ENCODE data around the gene RUNX1. TPM values are rescaled to one million over a fixed set of nuclear protein-coding genes. Genes with fewer than 3 reads are reported as not detected.
A peak's percentile ranks its signal among the peaks of the same experiment; 100 is the strongest.

The RUNX1 gene
- total RNA-seq, 1 donor: 40.9 TPM

GRCh38 chr21:34894401-34894800 is 154.7 kb downstream of the RUNX1 start:
- Histone ChIP-seq H2AFZ (ENCODE audit: low read length) (no peak overlapping the region), H4K20me1 (ENCODE audit: insufficient read depth, low read length) (peaks cover under 1% of the 10 kb centered on the region), H3K4me3 (ENCODE audit: insufficient read depth, low read length) (no peak overlapping the region), H3K27ac (ENCODE audit: low read depth, low read length) (no peak overlapping the region), H3K79me2 (ENCODE audit: insufficient read depth, low read length) (peaks cover 9% of the 10 kb centered on the region), H3K9me3 (ENCODE audit: low read depth, low read length) (peaks cover 11% of the 10 kb centered on the region), H3K4me2 (ENCODE audit: insufficient read depth, low read length) (no peak overlapping the region), H3K4me1 (ENCODE audit: insufficient read depth, low read length) (peaks cover 6% of the 10 kb centered on the region), H3K27me3 (ENCODE audit: insufficient read depth, low read length) (peaks cover 2% of the 10 kb centered on the region), H3K36me3 (ENCODE audit: insufficient read depth, low read length) (no peaks in the 10 kb centered on the region)
- TF ChIP-seq CTCF (IDR thresholded peaks at IDR 0.05; ENCODE audit: extremely low read depth, low read depth, low read length): no peak
- no peak for DNase-seq (ENCODE audit: insufficient read length, low spot score, missing footprints)

GRCh38 chr21:34892209-34892608 is 156.9 kb downstream of the RUNX1 start:
- peak overlapping the region; percentile 98 for H3K27ac ChIP-seq (ENCODE audit: low read depth, low read length)
- peak; percentile 85 for DNase-seq (ENCODE audit: insufficient read length, low spot score, missing footprints)
- peaks cover 2% of the 10 kb centered on the region for H3K27me3 ChIP-seq (ENCODE audit: insufficient read depth, low read length)
- peak overlapping the region; percentile 88 for H3K4me2 ChIP-seq (ENCODE audit: insufficient read depth, low read length)
- H4K20me1 ChIP-seq (ENCODE audit: insufficient read depth, low read length): no peaks in the 10 kb centered on the region
- H3K9me3 ChIP-seq (ENCODE audit: low read depth, low read length): peaks cover under 1% of the 10 kb centered on the region
- peaks cover 6% of the 10 kb centered on the region for H3K4me1 ChIP-seq (ENCODE audit: insufficient read depth, low read length)
- H3K4me3 ChIP-seq (ENCODE audit: insufficient read depth, low read length): peak overlapping the region; percentile 29
- TF ChIP-seq CTCF (IDR thresholded peaks at IDR 0.05; ENCODE audit: extremely low read depth, low read depth, low read length): no peak
- peaks cover 15% of the 10 kb centered on the region for H3K79me2 ChIP-seq (ENCODE audit: insufficient read depth, low read length)
- no peaks in the 10 kb centered on the region for H3K36me3 ChIP-seq (ENCODE audit: insufficient read depth, low read length)
- no peak overlapping the region for H2AFZ ChIP-seq (ENCODE audit: low read length)

GRCh38 chr21:34891613-34891943 is 157.5 kb downstream of the RUNX1 start:
- TF ChIP-seq CTCF (IDR thresholded peaks at IDR 0.05; ENCODE audit: extremely low read depth, low read depth, low read length): no peak
- Histone ChIP-seq H3K79me2 (ENCODE audit: insufficient read depth, low read length) (peaks cover 21% of the 10 kb centered on the region), H3K27ac (ENCODE audit: low read depth, low read length) (peak overlapping the region; percentile 98), H3K9me3 (ENCODE audit: low read depth, low read length) (no peaks in the 10 kb centered on the region), H4K20me1 (ENCODE audit: insufficient read depth, low read length) (no peaks in the 10 kb centered on the region), H3K4me1 (ENCODE audit: insufficient read depth, low read length) (peaks cover 6% of the 10 kb centered on the region), H3K4me2 (ENCODE audit: insufficient read depth, low read length) (peak overlapping the region; percentile 88), H2AFZ (ENCODE audit: low read length) (peak overlapping the region; percentile 11), H3K4me3 (ENCODE audit: insufficient read depth, low read length) (peak overlapping the region; percentile 89), H3K27me3 (ENCODE audit: insufficient read depth, low read length) (peaks cover 2% of the 10 kb centered on the region), H3K36me3 (ENCODE audit: insufficient read depth, low read length) (no peaks in the 10 kb centered on the region)
- no peak for DNase-seq (ENCODE audit: insufficient read length, low spot score, missing footprints)

GRCh38 chr21:34890724-34891612 is 158.1 kb downstream of the RUNX1 start:
- DNase-seq (ENCODE audit: insufficient read length, low spot score, missing footprints): peak; percentile 85
- H3K4me1 ChIP-seq (ENCODE audit: insufficient read depth, low read length): peaks cover 6% of the 10 kb centered on the region
- peak overlapping the region; percentile 88 for H3K4me2 ChIP-seq (ENCODE audit: insufficient read depth, low read length)
- H3K4me3 ChIP-seq (ENCODE audit: insufficient read depth, low read length): peak overlapping the region; percentile 89
- peaks cover 2% of the 10 kb centered on the region for H3K27me3 ChIP-seq (ENCODE audit: insufficient read depth, low read length)
- TF ChIP-seq CTCF (IDR thresholded peaks at IDR 0.05; ENCODE audit: extremely low read depth, low read depth, low read length): peak; percentile 20
- H3K79me2 ChIP-seq (ENCODE audit: insufficient read depth, low read length): peaks cover 28% of the 10 kb centered on the region
- no peaks in the 10 kb centered on the region for H4K20me1 ChIP-seq (ENCODE audit: insufficient read depth, low read length)
- H3K27ac ChIP-seq (ENCODE audit: low read depth, low read length): peak overlapping the region; percentile 98
- H3K36me3 ChIP-seq (ENCODE audit: insufficient read depth, low read length): no peaks in the 10 kb centered on the region
- no peaks in the 10 kb centered on the region for H3K9me3 ChIP-seq (ENCODE audit: low read depth, low read length)
- peak overlapping the region; percentile 11 for H2AFZ ChIP-seq (ENCODE audit: low read length)

Measured in osteoblast (primary cell).